PC-3 (cell line): ENCODE data around the gene TRIM14.

Experiments used
- EZH2 ChIP-seq: fragments of 300-600 bp; sonication (generic); IDR thresholded peaks from one replicate; pipeline ENCODE4 v1.6.1; 2017; ENCODE audit warnings: antibody characterized with exemption, mild to moderate bottlenecking, low read length; ENCODE audit not compliant: unreplicated experiment
- EZH2phosphoT487 ChIP-seq: fragments of 300-600 bp; sonication (generic); IDR thresholded peaks from 2 replicates; pipeline ENCODE4 v1.6.1; 2018; ENCODE audit warnings: mild to moderate bottlenecking, antibody characterized with exemption, low read length, borderline replicate concordance
- TF ChIP-seq, protein P1 (sequence below): fragments of 300-600 bp; sonication (generic); conservative IDR thresholded peaks from 2 replicates; pipeline ENCODE4 v1.5.1; 2017; ENCODE audit warnings: antibody characterized with exemption, low read depth, mild to moderate bottlenecking, low read length

- TF ChIP-seq, protein P1, sequence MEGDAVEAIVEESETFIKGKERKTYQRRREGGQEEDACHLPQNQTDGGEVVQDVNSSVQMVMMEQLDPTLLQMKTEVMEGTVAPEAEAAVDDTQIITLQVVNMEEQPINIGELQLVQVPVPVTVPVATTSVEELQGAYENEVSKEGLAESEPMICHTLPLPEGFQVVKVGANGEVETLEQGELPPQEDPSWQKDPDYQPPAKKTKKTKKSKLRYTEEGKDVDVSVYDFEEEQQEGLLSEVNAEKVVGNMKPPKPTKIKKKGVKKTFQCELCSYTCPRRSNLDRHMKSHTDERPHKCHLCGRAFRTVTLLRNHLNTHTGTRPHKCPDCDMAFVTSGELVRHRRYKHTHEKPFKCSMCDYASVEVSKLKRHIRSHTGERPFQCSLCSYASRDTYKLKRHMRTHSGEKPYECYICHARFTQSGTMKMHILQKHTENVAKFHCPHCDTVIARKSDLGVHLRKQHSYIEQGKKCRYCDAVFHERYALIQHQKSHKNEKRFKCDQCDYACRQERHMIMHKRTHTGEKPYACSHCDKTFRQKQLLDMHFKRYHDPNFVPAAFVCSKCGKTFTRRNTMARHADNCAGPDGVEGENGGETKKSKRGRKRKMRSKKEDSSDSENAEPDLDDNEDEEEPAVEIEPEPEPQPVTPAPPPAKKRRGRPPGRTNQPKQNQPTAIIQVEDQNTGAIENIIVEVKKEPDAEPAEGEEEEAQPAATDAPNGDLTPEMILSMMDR = peak; percentile 72
- TF ChIP-seq EZH2 = no peak
- no peak for TF ChIP-seq EZH2phosphoT487
Observed at GRCh38 chr9:98034593-98035546, 84.2 kb downstream of the TRIM14 start.
